H9 (cell line): ENCODE data around the gene CNRIP1. TPM values are rescaled to one million over a fixed set of nuclear protein-coding genes. Genes with fewer than 3 reads are reported as not detected.

Experiments used
- DNase-seq: peaks from one replicate; pipeline ENCODE4 v3.0.0-alpha.2; 2017
- H2AFZ ChIP-seq: one replicate; pipeline ENCODE4 v1.6.1; 2013; ENCODE audit warnings: mild to moderate bottlenecking, low read length, control low read depth, moderate library complexity
- H2AK5ac ChIP-seq: 2 replicates; pipeline ENCODE4 v1.6.1; 2013; ENCODE audit warnings: low read length, control low read depth, mixed read lengths; ENCODE audit not compliant: insufficient read length
- H2BK120ac ChIP-seq: one replicate; pipeline ENCODE4 v1.6.1; 2013; ENCODE audit warnings: low read depth, mild to moderate bottlenecking, low read length, control low read depth, inconsistent platforms; ENCODE audit not compliant: poor library complexity, severe bottlenecking
- H2BK12ac ChIP-seq: 2 replicates; pipeline ENCODE4 v1.6.1; 2013; ENCODE audit warnings: low read length, control low read depth, mixed read lengths, low read depth; ENCODE audit not compliant: insufficient read length
- H2BK15ac ChIP-seq: 2 replicates; pipeline ENCODE4 v1.6.1; 2013; ENCODE audit warnings: low read depth, low read length, control low read depth
- H2BK20ac ChIP-seq: one replicate; pipeline ENCODE4 v1.6.1; 2013; ENCODE audit warnings: low read depth, mild to moderate bottlenecking, low read length, control low read depth, inconsistent platforms; ENCODE audit not compliant: poor library complexity, severe bottlenecking
- H2BK5ac ChIP-seq: 2 replicates; pipeline ENCODE4 v1.6.1; 2013; ENCODE audit warnings: low read length, control low read depth, mixed read lengths; ENCODE audit not compliant: insufficient read length
- H3K14ac ChIP-seq: 2 replicates; pipeline ENCODE4 v1.6.1; 2013; ENCODE audit warnings: low read length, control low read depth; ENCODE audit not compliant: insufficient read depth
- H3K18ac ChIP-seq: 2 replicates; pipeline ENCODE4 v1.6.1; 2013; ENCODE audit warnings: low read depth, mild to moderate bottlenecking, mixed read lengths, low read length, control low read depth; ENCODE audit not compliant: insufficient read length
- H3K23ac ChIP-seq: 2 replicates; pipeline ENCODE4 v1.6.1; 2013; ENCODE audit warnings: low read length, control low read depth, mixed read lengths, low read depth; ENCODE audit not compliant: insufficient read length
- H3K23me2 ChIP-seq: 2 replicates; pipeline ENCODE4 v1.6.1; 2013; ENCODE audit warnings: low read depth, mild to moderate bottlenecking, mixed read lengths, low read length, control low read depth; ENCODE audit not compliant: insufficient read length, poor library complexity, severe bottlenecking
- H3K27ac ChIP-seq: 2 replicates; pipeline ENCODE4 v1.5.1; 2013; ENCODE audit warnings: low read length, control low read depth, mixed read lengths, low read depth; ENCODE audit not compliant: insufficient read length
- H3K27me3 ChIP-seq: 2 replicates; pipeline ENCODE4 v1.6.1; 2013; ENCODE audit warnings: low read length, control low read depth, inconsistent platforms; ENCODE audit not compliant: insufficient read depth
- H3K4ac ChIP-seq: 2 replicates; pipeline ENCODE4 v1.6.1; 2013; ENCODE audit warnings: low read depth, mild to moderate bottlenecking, control low read depth, inconsistent platforms, low read length, moderate library complexity
- H3K4me1 ChIP-seq: 2 replicates; pipeline ENCODE4 v1.6.1; 2013; ENCODE audit warnings: low read length, control low read depth, inconsistent platforms; ENCODE audit not compliant: insufficient read depth
- H3K4me2 ChIP-seq: 2 replicates; pipeline ENCODE4 v1.6.1; 2013; ENCODE audit warnings: low read length, control low read depth, mixed read lengths; ENCODE audit not compliant: insufficient read length, insufficient read depth
- H3K56ac ChIP-seq: 2 replicates; pipeline ENCODE4 v1.6.1; 2013; ENCODE audit warnings: low read depth, mild to moderate bottlenecking, mixed read lengths, low read length, control low read depth; ENCODE audit not compliant: insufficient read length
- H3K79me1 ChIP-seq: 2 replicates; pipeline ENCODE4 v1.6.1; 2013; ENCODE audit warnings: low read depth, mild to moderate bottlenecking, moderate library complexity, low read length, control low read depth, inconsistent platforms; ENCODE audit not compliant: insufficient read depth, poor library complexity, severe bottlenecking
- H3K79me2 ChIP-seq: 2 replicates; pipeline ENCODE4 v1.6.1; 2013; ENCODE audit warnings: low read length, control low read depth, inconsistent platforms; ENCODE audit not compliant: insufficient read depth
- H3K9ac ChIP-seq: 2 replicates; pipeline ENCODE4 v1.6.1; 2013; ENCODE audit warnings: low read length, control low read depth, mixed read lengths; ENCODE audit not compliant: insufficient read length; ENCODE audit errors: extremely low read depth
- H3K9me3 ChIP-seq: one replicate; pipeline ENCODE4 v1.6.1; 2013; ENCODE audit warnings: low read depth, low read length, inconsistent platforms; ENCODE audit not compliant: control insufficient read depth
- H3T11ph ChIP-seq: one replicate; pipeline ENCODE4 v1.6.1; 2013; ENCODE audit warnings: mild to moderate bottlenecking, low read length, control low read depth, inconsistent platforms
- H4K20me1 ChIP-seq: one replicate; pipeline ENCODE4 v1.6.1; 2013; ENCODE audit not compliant: control insufficient read depth, insufficient read length, insufficient read depth
- H4K5ac ChIP-seq: 2 replicates; pipeline ENCODE4 v1.6.1; 2013; ENCODE audit warnings: low read depth, mild to moderate bottlenecking, mixed read lengths, low read length, control low read depth; ENCODE audit not compliant: insufficient read length
- H4K8ac ChIP-seq: replicated peaks from 2 replicates; pipeline ENCODE4 v1.6.1; 2013; ENCODE audit warnings: low read length, control low read depth, mixed read lengths, low read depth; ENCODE audit not compliant: insufficient read length
- H4K91ac ChIP-seq: 2 replicates; pipeline ENCODE4 v1.6.1; 2013; ENCODE audit warnings: low read depth, mild to moderate bottlenecking, moderate library complexity, mixed read lengths, low read length, control low read depth; ENCODE audit not compliant: insufficient read length
- H3K27ac Mint-ChIP-seq, 3 experiments: 2 replicates in 2 of 3; 3 replicates in 1 of 3; pipeline ENCODE4 v1.8.0; 2020 to 2021; ENCODE audit warnings: mixed read lengths in 3 of 3, mild to moderate bottlenecking in 1 of 3, moderate library complexity in 1 of 3
- H3K27me3 Mint-ChIP-seq: 2 replicates; pipeline ENCODE4 v1.8.0; 2021; ENCODE audit warnings: low read depth, mild to moderate bottlenecking, moderate library complexity, mixed read lengths
- H3K36me3 Mint-ChIP-seq, 3 experiments: 2 replicates in 2 of 3; 3 replicates in 1 of 3; pipeline ENCODE4 v1.8.0; 2020 to 2021; ENCODE audit warnings: low read depth in 3 of 3, mixed read lengths in 3 of 3; ENCODE audit not compliant: insufficient read depth in 1 of 3
- H3K4me1 Mint-ChIP-seq, 2 experiments: 2 replicates each; pipeline ENCODE4 v1.8.0; 2020; ENCODE audit warnings: mixed read lengths in 2 of 2
- H3K4me3 Mint-ChIP-seq, 2 experiments: 2 replicates in 1 of 2; 3 replicates in 1 of 2; pipeline ENCODE4 v1.8.0; 2020 to 2021; ENCODE audit warnings: mild to moderate bottlenecking in 2 of 2, mixed read lengths in 2 of 2, moderate library complexity in 1 of 2
- H3K9me3 Mint-ChIP-seq, 2 experiments: 2 replicates in 1 of 2; 3 replicates in 1 of 2; pipeline ENCODE4 v1.8.0; 2020; ENCODE audit warnings: mild to moderate bottlenecking in 2 of 2, mixed read lengths in 2 of 2, moderate library complexity in 1 of 2
- WGBS: extraction: QIAGEN DNeasy Blood & Tissue Kit; methylation state at CpG from one replicate; pipeline ENCODE4 v1.1.7; 2013; ENCODE audit warnings: missing lambda C conversion rate, low lambda C conversion rate, mixed read lengths; ENCODE audit not compliant: insufficient read length; ENCODE audit errors: extremely low coverage; 5-methylcytosine and 5-hydroxymethylcytosine counted together
- total RNA-seq: library from RNA; stranded (reverse); gene quantifications from 2 replicates; pipeline ENCODE4 v1.2.1, GENCODE V29; 2021
- TF ChIP-seq, protein P1 (sequence below): fragments of 200-600 bp; sonication (generic); conservative IDR thresholded peaks from 3 replicates; pipeline ENCODE4 v1.8.0; 2021; ENCODE audit warnings: antibody characterized with exemption, mild to moderate bottlenecking

The CNRIP1 gene
- total RNA-seq, 1 experiment from 2014 or later: 0.70 TPM

GRCh38 chr2:68366083-68366560 is 46.4 kb upstream of the CNRIP1 start:
- no peak overlapping the region for H2BK15ac ChIP-seq
- no peaks in the 10 kb centered on the region for H3K27me3 ChIP-seq
- no peak overlapping the region for H3K14ac ChIP-seq
- no peak overlapping the region for H3K4ac ChIP-seq
- H3K79me2 ChIP-seq: no peaks in the 10 kb centered on the region
- no peak overlapping the region for H4K5ac ChIP-seq
- H2BK20ac ChIP-seq: no peak overlapping the region
- no peak overlapping the region for H3K23ac ChIP-seq
- no peaks in the 10 kb centered on the region for H4K20me1 ChIP-seq
- H3K9ac ChIP-seq: no peak overlapping the region
- no peak overlapping the region for H3K18ac ChIP-seq
- H3K79me1 ChIP-seq: no peaks in the 10 kb centered on the region
- no peak overlapping the region for H3K27ac ChIP-seq
- peaks cover 2 to 5% of the 10 kb centered on the region in 2 experiments; a peak in 1 of 4 replicates for H3K4me1 Mint-ChIP-seq
- no peak overlapping the region for H3T11ph ChIP-seq
- H2BK12ac ChIP-seq: no peak overlapping the region
- no peak overlapping the region for H2AFZ ChIP-seq
- H3K4me2 ChIP-seq: no peak overlapping the region
- peaks cover 15% of the 10 kb centered on the region for H3K27me3 Mint-ChIP-seq
- no peaks in the 10 kb centered on the region for H3K9me3 ChIP-seq
- no peak for DNase-seq
- H3K4me3 Mint-ChIP-seq: no peak overlapping the region
- no peaks in the 10 kb centered on the region for H3K23me2 ChIP-seq
- H4K91ac ChIP-seq: no peak overlapping the region
- WGBS: no CpG with 5 or more reads among the region's 4 CpGs
- H3K56ac ChIP-seq: no peak overlapping the region
- H3K36me3 Mint-ChIP-seq: peaks cover 0 to 2% (median 0%) of the 10 kb centered on the region in 3 experiments; a peak in 1 of 7 replicates
- H3K4me1 ChIP-seq: no peaks in the 10 kb centered on the region
- H3K9me3 Mint-ChIP-seq: peaks cover 0 to 3% of the 10 kb centered on the region in 2 experiments; a peak in 2 of 5 replicates
- H2BK120ac ChIP-seq: no peak overlapping the region
- H2BK5ac ChIP-seq: no peak overlapping the region
- H3K27ac Mint-ChIP-seq: no peak overlapping the region
- H2AK5ac ChIP-seq: no peak overlapping the region
- TF ChIP-seq, protein P1, sequence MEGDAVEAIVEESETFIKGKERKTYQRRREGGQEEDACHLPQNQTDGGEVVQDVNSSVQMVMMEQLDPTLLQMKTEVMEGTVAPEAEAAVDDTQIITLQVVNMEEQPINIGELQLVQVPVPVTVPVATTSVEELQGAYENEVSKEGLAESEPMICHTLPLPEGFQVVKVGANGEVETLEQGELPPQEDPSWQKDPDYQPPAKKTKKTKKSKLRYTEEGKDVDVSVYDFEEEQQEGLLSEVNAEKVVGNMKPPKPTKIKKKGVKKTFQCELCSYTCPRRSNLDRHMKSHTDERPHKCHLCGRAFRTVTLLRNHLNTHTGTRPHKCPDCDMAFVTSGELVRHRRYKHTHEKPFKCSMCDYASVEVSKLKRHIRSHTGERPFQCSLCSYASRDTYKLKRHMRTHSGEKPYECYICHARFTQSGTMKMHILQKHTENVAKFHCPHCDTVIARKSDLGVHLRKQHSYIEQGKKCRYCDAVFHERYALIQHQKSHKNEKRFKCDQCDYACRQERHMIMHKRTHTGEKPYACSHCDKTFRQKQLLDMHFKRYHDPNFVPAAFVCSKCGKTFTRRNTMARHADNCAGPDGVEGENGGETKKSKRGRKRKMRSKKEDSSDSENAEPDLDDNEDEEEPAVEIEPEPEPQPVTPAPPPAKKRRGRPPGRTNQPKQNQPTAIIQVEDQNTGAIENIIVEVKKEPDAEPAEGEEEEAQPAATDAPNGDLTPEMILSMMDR: no peak
- no peak overlapping the region for H4K8ac ChIP-seq
